HFFc6 (cell line): ENCODE measurements around the gene FLRT1. TPM values are rescaled to one million over a fixed set of nuclear protein-coding genes. Genes with fewer than 3 reads are reported as not detected.

Source experiments
- DNase-seq: peaks from one replicate; pipeline ENCODE4 v3.0.0-alpha.2; 2018
- H3K27ac Mint-ChIP-seq: 2 replicates; pipeline ENCODE4 v1.8.0; 2020; ENCODE audit warnings: mild to moderate bottlenecking, mixed read lengths
- H3K27me3 Mint-ChIP-seq: 2 replicates; pipeline ENCODE4 v1.8.0; 2021; ENCODE audit warnings: mild to moderate bottlenecking, moderate library complexity, mixed read lengths; ENCODE audit not compliant: insufficient read depth
- H3K36me3 Mint-ChIP-seq: 2 replicates; pipeline ENCODE4 v1.8.0; 2021; ENCODE audit warnings: low read depth, mixed read lengths
- H3K4me1 Mint-ChIP-seq: 2 replicates; pipeline ENCODE4 v1.8.0; 2020; ENCODE audit warnings: low read depth, mixed read lengths
- H3K4me3 Mint-ChIP-seq: 2 replicates; pipeline ENCODE4 v1.8.0; 2020; ENCODE audit warnings: mild to moderate bottlenecking, moderate library complexity, mixed read lengths
- H3K9me3 Mint-ChIP-seq: 2 replicates; pipeline ENCODE4 v1.8.0; 2020; ENCODE audit warnings: mild to moderate bottlenecking, mixed read lengths
- total RNA-seq, 6 experiments: library from RNA; stranded (reverse); fragmentation: NEBNext Ultra II Directional; extraction: Animal tissue kit (Norgen Biotek cat#: 25700); gene quantifications; 2 replicates in 1 of 6; 3 replicates in 5 of 6; pipeline ENCODE4 v1.2.3, GENCODE V29; 2021
- TF ChIP-seq, protein P1 (sequence below): fragments of 200-600 bp; sonication (generic); IDR thresholded peaks from 2 replicates; pipeline ENCODE4 v1.5.0; 2021; ENCODE audit warnings: antibody characterized with exemption, mild to moderate bottlenecking

Gene FLRT1
- total RNA-seq, 6 experiments from 2014 or later, result 0.07 to 0.38 (median 0.30) TPM; not detected in 1

- peak overlapping the region; percentile 62 for H3K27ac Mint-ChIP-seq
- H3K36me3 Mint-ChIP-seq, result no peaks in the 10 kb centered on the region
- H3K4me1 Mint-ChIP-seq, result peaks cover 31% of the 10 kb centered on the region
- peak overlapping the region; percentile 80 for H3K4me3 Mint-ChIP-seq
- TF ChIP-seq, protein P1, sequence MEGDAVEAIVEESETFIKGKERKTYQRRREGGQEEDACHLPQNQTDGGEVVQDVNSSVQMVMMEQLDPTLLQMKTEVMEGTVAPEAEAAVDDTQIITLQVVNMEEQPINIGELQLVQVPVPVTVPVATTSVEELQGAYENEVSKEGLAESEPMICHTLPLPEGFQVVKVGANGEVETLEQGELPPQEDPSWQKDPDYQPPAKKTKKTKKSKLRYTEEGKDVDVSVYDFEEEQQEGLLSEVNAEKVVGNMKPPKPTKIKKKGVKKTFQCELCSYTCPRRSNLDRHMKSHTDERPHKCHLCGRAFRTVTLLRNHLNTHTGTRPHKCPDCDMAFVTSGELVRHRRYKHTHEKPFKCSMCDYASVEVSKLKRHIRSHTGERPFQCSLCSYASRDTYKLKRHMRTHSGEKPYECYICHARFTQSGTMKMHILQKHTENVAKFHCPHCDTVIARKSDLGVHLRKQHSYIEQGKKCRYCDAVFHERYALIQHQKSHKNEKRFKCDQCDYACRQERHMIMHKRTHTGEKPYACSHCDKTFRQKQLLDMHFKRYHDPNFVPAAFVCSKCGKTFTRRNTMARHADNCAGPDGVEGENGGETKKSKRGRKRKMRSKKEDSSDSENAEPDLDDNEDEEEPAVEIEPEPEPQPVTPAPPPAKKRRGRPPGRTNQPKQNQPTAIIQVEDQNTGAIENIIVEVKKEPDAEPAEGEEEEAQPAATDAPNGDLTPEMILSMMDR, result no peak
- H3K9me3 Mint-ChIP-seq, result no peaks in the 10 kb centered on the region
- DNase-seq, result peak; percentile 13
- H3K27me3 Mint-ChIP-seq, result peaks cover 8% of the 10 kb centered on the region
Observed at GRCh38 chr11:64007160-64007628, 28.5 kb upstream of the FLRT1 start.

DNA sequence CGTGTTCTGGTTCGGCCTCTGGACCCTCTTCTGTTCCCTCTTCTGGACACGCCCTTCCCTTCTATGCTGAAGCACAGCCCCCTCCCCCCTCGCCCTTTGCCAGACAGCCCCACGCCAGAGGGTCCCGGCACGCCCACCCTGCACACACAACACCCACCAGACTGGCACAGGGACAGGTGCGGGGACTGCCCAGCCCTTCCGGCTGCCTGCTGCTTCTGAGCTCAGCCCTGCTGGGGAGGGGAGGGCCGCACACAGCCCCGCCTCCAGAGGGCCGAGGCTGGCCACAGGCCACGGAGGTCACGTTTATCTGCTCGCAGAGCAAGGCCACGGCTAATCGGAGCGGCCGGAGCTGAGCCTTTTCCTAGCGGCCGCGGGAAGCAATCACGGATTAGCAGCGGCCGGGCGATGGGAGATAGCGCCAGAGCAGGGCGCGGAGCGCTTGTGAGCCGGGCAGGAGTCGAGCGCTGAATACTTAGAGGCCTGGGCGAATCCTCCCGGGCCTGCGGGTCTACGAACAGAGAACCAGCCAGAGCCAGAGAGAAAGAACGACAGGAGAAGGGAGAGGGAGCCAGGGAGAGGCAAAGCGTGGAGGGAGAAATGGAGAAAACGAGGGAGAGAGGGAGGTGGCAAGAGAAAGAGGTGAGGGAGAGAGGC, 28.0 kb upstream of the FLRT1 start:
- peaks cover 8% of the 10 kb centered on the region for H3K27me3 Mint-ChIP-seq
- peak overlapping the region; percentile 80 for H3K4me3 Mint-ChIP-seq
- H3K27ac Mint-ChIP-seq, result peak overlapping the region; percentile 62; the same call in 1 of the 2 replicates
- TF ChIP-seq, protein P1, result no peak; the same call in none of the 2 replicates
- no peak for DNase-seq
- H3K36me3 Mint-ChIP-seq, result no peaks in the 10 kb centered on the region
- no peaks in the 10 kb centered on the region for H3K9me3 Mint-ChIP-seq
- H3K4me1 Mint-ChIP-seq, result peaks cover 31% of the 10 kb centered on the region

DNA sequence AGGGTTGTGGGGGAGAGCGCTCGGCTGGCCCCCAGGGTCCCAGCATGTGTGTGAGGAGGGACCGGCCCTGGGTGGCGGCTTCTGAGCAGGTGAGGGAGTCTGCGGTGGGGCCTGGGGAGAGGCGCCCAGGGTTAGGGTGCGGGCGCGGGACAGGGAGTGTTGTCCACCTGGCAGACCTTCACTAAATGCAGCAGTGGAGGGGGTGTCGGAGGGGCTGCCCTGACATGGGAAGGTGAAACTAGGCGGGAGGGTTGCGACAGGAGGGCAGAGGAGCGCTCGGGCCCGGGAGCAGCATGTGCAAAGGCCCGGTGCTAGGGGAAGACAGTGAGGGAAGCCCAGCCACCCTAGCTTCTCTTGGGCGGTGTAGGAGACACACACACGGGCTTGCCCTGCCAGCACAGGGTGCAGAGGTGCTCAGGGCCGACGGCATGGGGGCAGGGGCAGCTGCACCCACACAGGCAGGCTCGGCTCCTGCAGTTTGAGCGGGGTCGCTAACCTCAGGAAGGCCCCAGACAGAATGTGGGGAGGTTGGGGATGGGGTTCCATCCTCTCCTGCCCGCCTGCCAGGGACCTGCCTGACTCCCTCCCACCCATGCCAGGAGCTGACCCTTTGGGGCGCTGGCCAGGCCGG, 27.3 kb upstream of the FLRT1 start:
- no peak overlapping the region for H3K27ac Mint-ChIP-seq
- peak overlapping the region; percentile 80; the same call in 1 of the 2 replicates for H3K4me3 Mint-ChIP-seq
- no peaks in the 10 kb centered on the region for H3K36me3 Mint-ChIP-seq
- no peak for DNase-seq
- H3K4me1 Mint-ChIP-seq, result peaks cover 31% of the 10 kb centered on the region
- H3K9me3 Mint-ChIP-seq, result no peaks in the 10 kb centered on the region
- TF ChIP-seq, protein P1, result no peak
- H3K27me3 Mint-ChIP-seq, result peaks cover 8% of the 10 kb centered on the region

- no peak overlapping the region for H3K27ac Mint-ChIP-seq
- no peak overlapping the region for H3K4me3 Mint-ChIP-seq
- TF ChIP-seq, protein P1, result no peak
- H3K36me3 Mint-ChIP-seq, result no peaks in the 10 kb centered on the region
- H3K9me3 Mint-ChIP-seq, result no peaks in the 10 kb centered on the region
- peaks cover 7% of the 10 kb centered on the region for H3K27me3 Mint-ChIP-seq
- H3K4me1 Mint-ChIP-seq, result peaks cover 24% of the 10 kb centered on the region
- no peak for DNase-seq
Observed at GRCh38 chr11:64008914-64009633, 26.7 kb upstream of the FLRT1 start.

GRCh38 chr11:64009710-64010109, 26.0 kb upstream of the FLRT1 start:
- no peak overlapping the region for H3K4me3 Mint-ChIP-seq

More at GRCh38 chr11:64009710-64010109, 26.0 kb upstream of the FLRT1 start:
- Mint-ChIP-seq H3K27ac (no peak overlapping the region), H3K4me1 (peaks cover 23% of the 10 kb centered on the region), H3K36me3 (no peaks in the 10 kb centered on the region), H3K9me3 (no peaks in the 10 kb centered on the region), H3K27me3 (peaks cover 5% of the 10 kb centered on the region)
- no peak for DNase-seq
- TF ChIP-seq, protein P1, result no peak
